IMR-90 (cell line): ENCODE data around the gene GDPD2. TPM values are rescaled to one million over a fixed set of nuclear protein-coding genes. Genes with fewer than 3 reads are reported as not detected.

ENCODE experiments used
- ATAC-seq: fragments of 200-7000 bp; cut with Tn5 transposase; 2 replicates; pipeline ENCODE4 v1.9.1; 2020; ENCODE audit warnings: low read depth, mild to moderate bottlenecking, moderate library complexity
- BruUV-seq: library from RNA; stranded (reverse); fragments of 400-500 nt; replicated peaks from 2 replicates; lab custom pipeline; 2021; lab: Mats Ljungman, UMichigan
- CTCF ChIA-PET: fragments of 300-600 bp; formaldehyde crosslinking; extraction: SDS; loops from one replicate; lab custom pipeline; 2021; ENCODE audit warnings: antibody characterized with exemption; lab: Yijun Ruan, JAX
- POLR2A ChIA-PET: fragments of 300-600 bp; sonication (Branson Sonifier 250); formaldehyde crosslinking; loops from one replicate; lab custom pipeline; 2022; ENCODE audit warnings: antibody characterized with exemption; ENCODE audit not compliant: unreplicated experiment; lab: Charles Lee
- DNase-seq: peaks from one replicate; pipeline ENCODE4 v3.0.0; 2013
- H2AFZ ChIP-seq: replicated peaks from 2 replicates; pipeline ENCODE3; 2013; ENCODE audit warnings: low read length, mild to moderate bottlenecking; ENCODE audit not compliant: poor library complexity
- H2AK5ac ChIP-seq: 2 replicates; pipeline ENCODE4 v1.6.1; 2013; ENCODE audit warnings: low read depth, low read length, inconsistent platforms
- H2AK9ac ChIP-seq: replicated peaks from 2 replicates; pipeline ENCODE3; 2013; ENCODE audit warnings: mild to moderate bottlenecking, low read depth, low read length, moderate library complexity; ENCODE audit not compliant: poor library complexity
- H2BK120ac ChIP-seq: 2 replicates; pipeline ENCODE4 v1.6.1; 2013; ENCODE audit warnings: low read depth, low read length, inconsistent platforms
- H2BK15ac ChIP-seq: 3 replicates; pipeline ENCODE4 v1.6.1; 2013; ENCODE audit warnings: low read depth, low read length, inconsistent platforms
- H2BK20ac ChIP-seq: 2 replicates; pipeline ENCODE4 v1.6.1; 2013; ENCODE audit warnings: low read depth, mild to moderate bottlenecking, inconsistent platforms, low read length, moderate library complexity
- H2BK5ac ChIP-seq: 2 replicates; pipeline ENCODE4 v1.6.1; 2013; ENCODE audit warnings: mild to moderate bottlenecking, low read depth, low read length, inconsistent platforms; ENCODE audit not compliant: poor library complexity, severe bottlenecking
- H3K14ac ChIP-seq: replicated peaks from 2 replicates; pipeline ENCODE4 v1.6.1; 2013; ENCODE audit warnings: low read depth, low read length, inconsistent platforms
- H3K18ac ChIP-seq: 2 replicates; pipeline ENCODE4 v1.6.1; 2013; ENCODE audit warnings: low read depth, low read length, control low read depth
- H3K23ac ChIP-seq: 2 replicates; pipeline ENCODE4 v1.6.1; 2013; ENCODE audit warnings: low read depth, low read length, inconsistent platforms
- H3K27ac ChIP-seq: 2 replicates; pipeline ENCODE4 v1.5.1; 2013; ENCODE audit warnings: mild to moderate bottlenecking, control low read depth, low read length; ENCODE audit not compliant: insufficient read depth
- H3K27me3 ChIP-seq: 2 replicates; pipeline ENCODE4 v1.6.1; 2013; ENCODE audit warnings: low read length; ENCODE audit not compliant: control insufficient read depth, insufficient read depth
- H3K36me3 ChIP-seq: 2 replicates; pipeline ENCODE4 v1.6.1; 2013; ENCODE audit warnings: low read length, mixed read lengths; ENCODE audit not compliant: control insufficient read depth, insufficient read depth
- H3K4ac ChIP-seq: 2 replicates; pipeline ENCODE4 v1.6.1; 2013; ENCODE audit warnings: low read depth, low read length, inconsistent platforms
- H3K4me1 ChIP-seq: 2 replicates; pipeline ENCODE4 v1.6.1; 2013; ENCODE audit warnings: low read length, mixed read lengths; ENCODE audit not compliant: control insufficient read depth, insufficient read depth
- H3K4me2 ChIP-seq: 2 replicates; pipeline ENCODE4 v1.6.1; 2013; ENCODE audit warnings: low read depth, mild to moderate bottlenecking, control low read depth, low read length, moderate library complexity
- H3K4me3 ChIP-seq: 2 replicates; pipeline ENCODE4 v1.5.1; 2013; ENCODE audit warnings: low read depth, mild to moderate bottlenecking, control low read depth, low read length, moderate library complexity; ENCODE audit not compliant: insufficient read depth
- H3K56ac ChIP-seq: 2 replicates; pipeline ENCODE4 v1.6.1; 2013; ENCODE audit warnings: low read length, inconsistent platforms; ENCODE audit not compliant: insufficient read depth; ENCODE audit errors: extremely low read depth
- H3K79me1 ChIP-seq, 2 experiments: 2 replicates each; pipeline ENCODE4 v1.6.1; 2013; ENCODE audit warnings: low read length in 2 of 2, inconsistent platforms in 1 of 2, low read depth in 1 of 2
- H3K9ac ChIP-seq: 2 replicates; pipeline ENCODE4 v1.6.1; 2013; ENCODE audit warnings: low read depth, low read length, control low read depth
- H3K9me1 ChIP-seq: 2 replicates; pipeline ENCODE4 v1.6.1; 2013; ENCODE audit warnings: low read length, inconsistent platforms; ENCODE audit not compliant: insufficient read depth
- H3K9me3 ChIP-seq: 2 replicates; pipeline ENCODE4 v1.6.1; 2013; ENCODE audit warnings: low read length; ENCODE audit not compliant: control insufficient read depth, insufficient read depth
- H4K20me1 ChIP-seq: 2 replicates; pipeline ENCODE4 v1.6.1; 2013; ENCODE audit warnings: low read length, inconsistent platforms; ENCODE audit not compliant: insufficient read depth
- H4K5ac ChIP-seq: 2 replicates; pipeline ENCODE4 v1.6.1; 2013; ENCODE audit warnings: mild to moderate bottlenecking, low read depth, low read length, control low read depth
- H4K8ac ChIP-seq, 2 experiments: 2 replicates each; pipeline ENCODE4 v1.6.1; 2013; ENCODE audit warnings: low read depth in 2 of 2, low read length in 2 of 2, control low read depth in 1 of 2, inconsistent platforms in 1 of 2
- H4K91ac ChIP-seq: 2 replicates; pipeline ENCODE4 v1.6.1; 2013; ENCODE audit warnings: low read depth, low read length, inconsistent platforms; ENCODE audit not compliant: insufficient read depth
- CEBPB ChIP-seq: IDR thresholded peaks from 2 replicates; pipeline ENCODE4 v1.6.1; 2012; ENCODE audit warnings: low read depth, low read length, improper control_type of control experiment
- FOS ChIP-seq: fragments of 150-350 bp; IDR thresholded peaks from 2 replicates; pipeline ENCODE4 v1.6.1; 2016; ENCODE audit warnings: low read depth, low read length
- NFE2L2 ChIP-seq: fragments of 150-350 bp; IDR thresholded peaks from 2 replicates; pipeline ENCODE4 v1.6.1; 2016; ENCODE audit warnings: low read depth, mild to moderate bottlenecking, low read length
- RCOR1 ChIP-seq: IDR thresholded peaks from 2 replicates; pipeline ENCODE4 v1.6.1; 2012; ENCODE audit warnings: mild to moderate bottlenecking, low read length, improper control_type of control experiment; ENCODE audit not compliant: insufficient replicate concordance
- RFX5 ChIP-seq: IDR thresholded peaks from 2 replicates; pipeline ENCODE4 v1.8.0; 2012; ENCODE audit warnings: low read depth, mild to moderate bottlenecking, low read length, moderate library complexity
- SMC3 ChIP-seq: fragments of 150-350 bp; IDR thresholded peaks from 2 replicates; pipeline ENCODE4 v1.6.1; 2016; ENCODE audit warnings: low read depth, mild to moderate bottlenecking, antibody characterized with exemption, low read length, moderate library complexity
- dilution Hi-C: fragments of 300-500 bp; cut with HindIII; formaldehyde crosslinking; loops from one replicate; pipeline ENCODE4 v1.14.3; 2018; ENCODE audit warnings: low sequenced_read_pairs; ENCODE audit not compliant: unreplicated experiment
- in situ Hi-C: fragments of 300-500 bp; cut with MboI; formaldehyde crosslinking; loops from 3 replicates; pipeline ENCODE4 v1.14.3; 2019; ENCODE audit warnings: low sequenced_read_pairs, inconsistent platforms, mixed read lengths
- intact Hi-C: fragments of 100-400 bp; cut with micrococcal nuclease; formaldehyde crosslinking; loops from 2 replicates; pipeline ENCODE4 v1.10.0; 2022
- polyA plus RNA-seq, 3 experiments: library from polyadenylated mRNA; depleted of rRNA; stranded (reverse); fragments of >200 nt; gene quantifications; 2 replicates each; pipeline ENCODE4 v1.2.3, GENCODE V29; 2012; ENCODE audit warnings: low replicate concordance in 1 of 3
- total RNA-seq: library from RNA; depleted of rRNA; stranded (reverse); fragments of >200 nt; gene quantifications from 2 replicates; pipeline ENCODE4 v1.2.3, GENCODE V29; 2012
- TF ChIP-seq, protein P1 (sequence below): fragments of 150-350 bp; IDR thresholded peaks from 2 replicates; pipeline ENCODE4 v1.6.1; 2017; ENCODE audit warnings: mild to moderate bottlenecking, antibody characterized with exemption, low read length, low read depth

The GDPD2 gene
- total and polyA plus RNA-seq, 2 of the 4 experiments (the other 2 are of a cell fraction): not detected

DNA sequence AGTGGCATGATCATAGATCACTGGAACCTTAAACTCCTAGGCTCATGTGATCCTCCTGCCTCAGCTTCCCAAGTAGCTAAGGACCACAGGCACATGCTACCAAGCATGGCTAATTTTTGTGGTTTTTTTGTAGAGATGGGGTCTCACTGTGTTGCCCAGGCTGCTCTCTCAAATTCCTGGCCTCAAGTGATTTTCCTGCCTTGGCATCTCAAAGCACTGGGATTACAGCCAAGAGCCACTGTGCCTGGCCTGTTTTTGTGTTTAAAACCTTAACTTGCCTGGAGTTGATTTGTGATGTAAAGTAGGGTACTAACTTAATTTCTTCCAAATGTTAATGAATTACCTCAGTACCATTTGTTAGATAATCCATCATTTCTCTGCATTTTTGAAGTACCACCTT lies 43.9 kb downstream of the GDPD2 start:
- BruUV-seq: no TSS peak
- Histone ChIP-seq H2AK9ac (no peak overlapping the region), H3K4ac (no peak overlapping the region), H3K9me1 (no peaks in the 10 kb centered on the region), H2BK15ac (no peak overlapping the region), H3K23ac (no peak overlapping the region), H2BK120ac (no peak overlapping the region), H3K4me1 (no peaks in the 10 kb centered on the region), H4K20me1 (no peaks in the 10 kb centered on the region), H4K8ac (no peak overlapping the region), H3K18ac (no peak overlapping the region), H2AK5ac (no peak overlapping the region), H3K9me3 (no peaks in the 10 kb centered on the region), H3K36me3 (no peaks in the 10 kb centered on the region), H3K14ac (no peak overlapping the region), H2AFZ (no peak overlapping the region), H2BK20ac (no peak overlapping the region), H4K91ac (no peak overlapping the region), H3K56ac (no peak overlapping the region), H4K5ac (no peak overlapping the region), H3K9ac (no peak overlapping the region), H3K27ac (no peak overlapping the region), H3K4me3 (no peak overlapping the region), H3K79me1 (peaks cover 0 to 5% of the 10 kb centered on the region in 2 experiments; a peak in 1 of 4 replicates), H3K27me3 (no peaks in the 10 kb centered on the region; the same call in 1 of the 2 replicates), H2BK5ac (no peak overlapping the region), H3K4me2 (no peak overlapping the region)
- DNase-seq (no peak), ATAC-seq (no peak)
- TF ChIP-seq CEBPB: no peak
- TF ChIP-seq SMC3: no peak
- no peak for TF ChIP-seq RFX5
- no peak for TF ChIP-seq NFE2L2
- no peak for TF ChIP-seq RCOR1
- TF ChIP-seq, protein P1, sequence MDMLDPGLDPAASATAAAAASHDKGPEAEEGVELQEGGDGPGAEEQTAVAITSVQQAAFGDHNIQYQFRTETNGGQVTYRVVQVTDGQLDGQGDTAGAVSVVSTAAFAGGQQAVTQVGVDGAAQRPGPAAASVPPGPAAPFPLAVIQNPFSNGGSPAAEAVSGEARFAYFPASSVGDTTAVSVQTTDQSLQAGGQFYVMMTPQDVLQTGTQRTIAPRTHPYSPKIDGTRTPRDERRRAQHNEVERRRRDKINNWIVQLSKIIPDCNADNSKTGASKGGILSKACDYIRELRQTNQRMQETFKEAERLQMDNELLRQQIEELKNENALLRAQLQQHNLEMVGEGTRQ: no peak
- TF ChIP-seq FOS: no peak
- ChIA-PET CTCF (no interaction called here), POLR2A (no interaction called here)
- dilution Hi-C loops (no loop called here), in situ Hi-C loops (no loop called here), intact Hi-C loops (no loop called here)
